Fibroblast of the aortic adventitia (primary cell): ENCODE results near the gene SSH2. TPM values are rescaled to one million over a fixed set of nuclear protein-coding genes. Genes with fewer than 3 reads are reported as not detected.

ENCODE experiments used
- DNase-seq: peaks from one replicate; pipeline ENCODE4 v3.0.0-alpha.2; 2010; ENCODE audit warnings: low read depth
- H3K4me3 ChIP-seq: 2 replicates; pipeline ENCODE4 v1.5.1; 2011; ENCODE audit warnings: low read depth, mild to moderate bottlenecking, control low read depth, low read length, moderate library complexity
- CTCF ChIP-seq: IDR thresholded peaks from 2 replicates; pipeline ENCODE4 v1.5.1; 2011; ENCODE audit warnings: mild to moderate bottlenecking, low read length, control low read depth, inconsistent platforms; ENCODE audit not compliant: insufficient read depth
- total RNA-seq: library from RNA; depleted of rRNA; stranded (reverse); fragments of >200 nt; gene quantifications from 2 replicates; pipeline ENCODE4 v1.2.3, GENCODE V29; 2012; ENCODE audit warnings: low replicate concordance

Gene SSH2
- total RNA-seq, 1 donor: 21.1 TPM

GRCh38 chr17:29929006-29929532 is 959 bp downstream of the SSH2 start:
- H3K4me3 ChIP-seq: peak overlapping the region; percentile 99
- DNase-seq: peak; percentile 32
- TF ChIP-seq CTCF: no peak

GRCh38 chr17:29927546-29927945 is 2.5 kb downstream of the SSH2 start:
- DNase-seq: peak; percentile 25
- no peak overlapping the region for H3K4me3 ChIP-seq
- TF ChIP-seq CTCF: no peak

- H3K4me3 ChIP-seq: no peak overlapping the region
- no peak for DNase-seq
- TF ChIP-seq CTCF: no peak
Measured at GRCh38 chr17:29924786-29925185, 5.2 kb downstream of the SSH2 start.

GRCh38 chr17:29918922-29919856 is 10.8 kb downstream of the SSH2 start:
- no peak overlapping the region for H3K4me3 ChIP-seq
- DNase-seq: peak; percentile 51
- TF ChIP-seq CTCF: no peak

- H3K4me3 ChIP-seq: no peak overlapping the region
- no peak for DNase-seq
- no peak for TF ChIP-seq CTCF
Measured at GRCh38 chr17:29918016-29918415, 12.0 kb downstream of the SSH2 start.

- no peak overlapping the region for H3K4me3 ChIP-seq
- DNase-seq: no peak
- no peak for TF ChIP-seq CTCF
Measured at GRCh38 chr17:29914819-29915537, 15.1 kb downstream of the SSH2 start.
